Activated CD4-positive, alpha-beta T cell treated with anti-CD3 and anti-CD28 coated beads, Interleukin-2, amount 10 ng/mL, durations not matched to agents 24 days and 14 days (primary cell): ENCODE data around the gene C9orf72. TPM values are rescaled to one million over a fixed set of nuclear protein-coding genes. Genes with fewer than 3 reads are reported as not detected.
"Not testable (repeated sequence)": the region's sequence is repeated elsewhere in the genome, so short reads cannot be mapped to it uniquely, and the experiment has no call there.

Experiments used
- DNase-seq: peaks from one replicate; pipeline ENCODE4 v3.0.0; 2022
- H3K27ac Mint-ChIP-seq: one replicate; pipeline ENCODE4 v1.8.0; 2022; ENCODE audit warnings: mild to moderate bottlenecking, mixed read lengths
- H3K27me3 Mint-ChIP-seq: one replicate; pipeline ENCODE4 v1.8.0; 2022; ENCODE audit warnings: mixed read lengths
- H3K36me3 Mint-ChIP-seq: one replicate; pipeline ENCODE4 v1.8.0; 2022; ENCODE audit warnings: low read depth, mild to moderate bottlenecking, mixed read lengths
- H3K4me1 Mint-ChIP-seq: one replicate; pipeline ENCODE4 v1.8.0; 2021; ENCODE audit warnings: mixed read lengths
- H3K4me3 Mint-ChIP-seq: one replicate; pipeline ENCODE4 v1.8.0; 2022; ENCODE audit warnings: mild to moderate bottlenecking, moderate library complexity, mixed read lengths
- H3K9me3 Mint-ChIP-seq: one replicate; pipeline ENCODE4 v1.8.0; 2021; ENCODE audit warnings: mixed read lengths
- intact Hi-C: fragments of 100-400 bp; cut with micrococcal nuclease; formaldehyde crosslinking; loops from one replicate; pipeline ENCODE4 v1.15.1; 2023
- total RNA-seq: library from RNA; stranded (reverse); gene quantifications from 2 replicates; pipeline ENCODE4 v1.2.3, GENCODE V29; 2022

The C9orf72 gene
- total RNA-seq, 1 donor from 2014 or later, result 6.5 TPM

- Mint-ChIP-seq H3K27me3 (no peaks in the 10 kb centered on the region), H3K9me3 (peaks cover 6% of the 10 kb centered on the region), H3K36me3 (peaks cover 2% of the 10 kb centered on the region), H3K4me1 (peaks cover 14% of the 10 kb centered on the region), H3K4me3 (no peak overlapping the region), H3K27ac (no peak overlapping the region)
- DNase-seq, result no peak
- intact Hi-C loops, result no loop called here
Measured at GRCh38 chr9:27505744-27506161, 67.5 kb downstream of the C9orf72 start.

- Mint-ChIP-seq H3K4me3 (no peak overlapping the region), H3K4me1 (peaks cover 21% of the 10 kb centered on the region), H3K36me3 (peaks cover 2% of the 10 kb centered on the region), H3K27me3 (no peaks in the 10 kb centered on the region), H3K9me3 (peaks cover 6% of the 10 kb centered on the region), H3K27ac (no peak overlapping the region)
- DNase-seq, result no peak
- intact Hi-C loops, result no loop called here
Measured at GRCh38 chr9:27504259-27504658, 69.0 kb downstream of the C9orf72 start.

- H3K36me3 Mint-ChIP-seq, result peaks cover 2% of the 10 kb centered on the region
- H3K9me3 Mint-ChIP-seq, result peaks cover 6% of the 10 kb centered on the region
- intact Hi-C loops, result no loop called here
- no peaks in the 10 kb centered on the region for H3K27me3 Mint-ChIP-seq
- H3K4me3 Mint-ChIP-seq, result no peak overlapping the region
- peaks cover 23% of the 10 kb centered on the region for H3K4me1 Mint-ChIP-seq
- H3K27ac Mint-ChIP-seq, result no peak overlapping the region
- no peak for DNase-seq
Measured at GRCh38 chr9:27503623-27504022, 69.7 kb downstream of the C9orf72 start.

- peaks cover 22% of the 10 kb centered on the region for H3K4me1 Mint-ChIP-seq
- H3K27me3 Mint-ChIP-seq, intact Hi-C loops, H3K4me3 Mint-ChIP-seq, H3K36me3 Mint-ChIP-seq, H3K27ac Mint-ChIP-seq, H3K9me3 Mint-ChIP-seq, DNase-seq: not testable (repeated sequence)
Measured at GRCh38 chr9:27500902-27501301, 72.4 kb downstream of the C9orf72 start.

GRCh38 chr9:27499451-27499850, 73.8 kb downstream of the C9orf72 start:
- H3K4me1 Mint-ChIP-seq, result peaks cover 18% of the 10 kb centered on the region
- no peaks in the 10 kb centered on the region for H3K27me3 Mint-ChIP-seq
- no peak for DNase-seq
- H3K27ac Mint-ChIP-seq, result peak overlapping the region; percentile 13
- intact Hi-C loops, result loop anchor here (1.0 to 2.0 kb wide), 2 partner anchors 29 to 132 kb away; partner anchors contain the start of gene MOB3B
- peak overlapping the region; percentile 22 for H3K4me3 Mint-ChIP-seq
- peaks cover 6% of the 10 kb centered on the region for H3K9me3 Mint-ChIP-seq
- H3K36me3 Mint-ChIP-seq, result peaks cover 2% of the 10 kb centered on the region

GRCh38 chr9:27497883-27498417, 75.3 kb downstream of the C9orf72 start:
- Mint-ChIP-seq H3K36me3 (peaks cover 2% of the 10 kb centered on the region), H3K9me3 (peaks cover 6% of the 10 kb centered on the region), H3K4me1 (peaks cover 14% of the 10 kb centered on the region), H3K27ac (no peak overlapping the region), H3K27me3 (no peaks in the 10 kb centered on the region), H3K4me3 (no peak overlapping the region)
- DNase-seq, result no peak
- intact Hi-C loops, result loop anchor here (2.0 kb wide), 1 partner anchor 31 kb away; the partner anchor contains the start of gene MOB3B

Other genes with a start within 250 kb of the C9orf72 start
- gene IFNK, start 49.2 kb downstream of the C9orf72 start, total RNA-seq, result not detected in 2 replicates
- gene MOB3B, start 43.7 kb downstream of the C9orf72 start, total RNA-seq, result 0.82 and 1.1 TPM in 2 replicates